Stomach (tissue), 4 donors: ENCODE data around the gene MMP13.

Experiments used
- POLR2AphosphoS5 ChIP-seq, 3 donors: sonication (generic); formaldehyde crosslinking; IDR thresholded peaks; one replicate each; pipeline ENCODE4 v1.6.1; 2016; ENCODE audit warnings: antibody characterized with exemption in 3 of 3
- TF ChIP-seq, protein P1 (sequence below), 7 experiments: fragments of 450-650 bp in 4 of 7; fragments of 200-600 bp in 3 of 7; sonication (generic) in 3 of 7; IDR thresholded peaks; one replicate each; pipeline ENCODE4 v1.5.1; 2016 to 2019; ENCODE audit warnings: antibody characterized with exemption in 7 of 7, control low read depth in 2 of 7, mild to moderate bottlenecking in 1 of 7

DNA sequence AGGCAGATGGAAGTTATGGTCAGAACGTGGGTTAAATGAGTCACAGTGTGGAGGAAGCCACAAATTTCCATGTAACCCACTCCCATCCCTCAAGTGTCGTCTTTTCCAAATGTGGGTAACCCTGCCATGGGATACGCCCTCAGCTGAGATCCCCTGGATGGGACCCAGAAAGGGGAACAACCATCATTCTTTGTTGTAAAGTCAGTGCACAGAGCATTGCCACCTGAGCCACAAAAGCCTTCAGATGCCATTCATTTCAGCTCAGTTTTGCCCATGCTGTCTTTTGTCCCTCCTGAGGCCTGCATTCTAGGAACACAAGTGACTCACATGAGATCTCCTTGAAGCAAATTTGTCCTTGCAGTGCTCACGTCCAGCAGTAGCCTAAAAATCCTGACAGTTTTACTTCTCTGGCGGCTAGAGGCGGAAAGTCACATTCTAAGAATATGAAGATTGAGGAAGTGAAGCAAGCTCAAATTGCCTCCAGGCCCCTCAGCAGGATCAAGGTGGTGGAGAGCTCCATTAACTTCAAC, 30.6 kb downstream of the MMP13 start:
- TF ChIP-seq, protein P1, sequence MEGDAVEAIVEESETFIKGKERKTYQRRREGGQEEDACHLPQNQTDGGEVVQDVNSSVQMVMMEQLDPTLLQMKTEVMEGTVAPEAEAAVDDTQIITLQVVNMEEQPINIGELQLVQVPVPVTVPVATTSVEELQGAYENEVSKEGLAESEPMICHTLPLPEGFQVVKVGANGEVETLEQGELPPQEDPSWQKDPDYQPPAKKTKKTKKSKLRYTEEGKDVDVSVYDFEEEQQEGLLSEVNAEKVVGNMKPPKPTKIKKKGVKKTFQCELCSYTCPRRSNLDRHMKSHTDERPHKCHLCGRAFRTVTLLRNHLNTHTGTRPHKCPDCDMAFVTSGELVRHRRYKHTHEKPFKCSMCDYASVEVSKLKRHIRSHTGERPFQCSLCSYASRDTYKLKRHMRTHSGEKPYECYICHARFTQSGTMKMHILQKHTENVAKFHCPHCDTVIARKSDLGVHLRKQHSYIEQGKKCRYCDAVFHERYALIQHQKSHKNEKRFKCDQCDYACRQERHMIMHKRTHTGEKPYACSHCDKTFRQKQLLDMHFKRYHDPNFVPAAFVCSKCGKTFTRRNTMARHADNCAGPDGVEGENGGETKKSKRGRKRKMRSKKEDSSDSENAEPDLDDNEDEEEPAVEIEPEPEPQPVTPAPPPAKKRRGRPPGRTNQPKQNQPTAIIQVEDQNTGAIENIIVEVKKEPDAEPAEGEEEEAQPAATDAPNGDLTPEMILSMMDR (IDR thresholded peaks at IDR 0.05), result no peak
- no peak for TF ChIP-seq POLR2AphosphoS5 (IDR thresholded peaks at IDR 0.05)
